Endometrial microvascular endothelial cells (primary cell): ENCODE measurements around the gene MXD4. TPM values are rescaled to one million over a fixed set of nuclear protein-coding genes. Genes with fewer than 3 reads are reported as not detected.

Source experiments
- in situ Hi-C: cut with HindIII; loops from 2 replicates; pipeline ENCODE4 v1.10.0; 2017; ENCODE audit warnings: low sequenced_read_pairs, low pct_unique_long_range_greater_than_20kb; ENCODE audit errors: inconsistent ontology term
- total RNA-seq: library from RNA; depleted of rRNA; stranded (reverse); fragments of >200 nt; gene quantifications from one replicate; pipeline ENCODE4 v1.2.3, GENCODE V29; 2015; ENCODE audit errors: inconsistent ontology term

The MXD4 gene
- 77.6 TPM for total RNA-seq

GRCh38 chr4:2261853-2262144, at the start of gene MXD4:
Gene MXD4, minus strand, starts transcription at chr4:2262109. Its CDS starts 129 bp downstream, at chr4:2261980.
- in situ Hi-C loops = no loop called here

- in situ Hi-C loops = no loop called here
These were observed 45.0 kb upstream of the MXD4 start for GRCh38 chr4:2306773-2307410.

DNA sequence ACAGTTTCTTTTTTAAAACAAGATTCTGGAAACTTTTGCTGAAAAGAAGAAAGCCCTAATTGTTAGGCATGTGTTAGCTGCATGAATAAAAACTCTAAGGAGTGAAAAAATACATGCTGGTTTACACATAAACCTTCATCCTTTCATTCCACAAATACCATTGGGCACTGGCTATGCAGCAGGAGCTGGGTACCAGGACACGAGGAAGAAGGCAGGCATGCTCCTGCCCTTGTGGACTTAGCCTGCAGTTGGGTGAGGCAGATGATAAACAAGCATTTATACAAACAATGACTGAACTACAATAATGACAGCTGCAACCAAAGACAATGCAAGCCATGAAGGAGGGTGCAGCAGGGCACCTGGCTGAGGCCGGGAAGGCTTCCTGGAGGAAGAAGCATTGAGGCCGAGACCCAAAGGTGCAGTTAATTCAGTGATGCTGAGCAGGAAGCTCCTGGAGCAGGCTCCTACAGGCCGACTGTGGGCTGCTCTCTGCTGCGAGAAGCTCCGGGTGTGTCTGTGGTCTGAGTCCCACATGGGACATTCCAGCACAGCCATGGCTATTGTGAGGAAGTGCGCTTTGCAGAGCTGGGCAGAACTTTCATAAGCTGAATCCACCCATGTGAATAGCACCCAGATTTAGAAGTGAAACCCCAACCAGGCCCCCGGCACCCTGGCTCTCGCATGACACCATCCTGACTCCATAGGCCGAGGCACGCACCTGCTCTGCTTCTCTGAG, 44.0 kb upstream of the MXD4 start:
- in situ Hi-C loops = no loop called here

DNA sequence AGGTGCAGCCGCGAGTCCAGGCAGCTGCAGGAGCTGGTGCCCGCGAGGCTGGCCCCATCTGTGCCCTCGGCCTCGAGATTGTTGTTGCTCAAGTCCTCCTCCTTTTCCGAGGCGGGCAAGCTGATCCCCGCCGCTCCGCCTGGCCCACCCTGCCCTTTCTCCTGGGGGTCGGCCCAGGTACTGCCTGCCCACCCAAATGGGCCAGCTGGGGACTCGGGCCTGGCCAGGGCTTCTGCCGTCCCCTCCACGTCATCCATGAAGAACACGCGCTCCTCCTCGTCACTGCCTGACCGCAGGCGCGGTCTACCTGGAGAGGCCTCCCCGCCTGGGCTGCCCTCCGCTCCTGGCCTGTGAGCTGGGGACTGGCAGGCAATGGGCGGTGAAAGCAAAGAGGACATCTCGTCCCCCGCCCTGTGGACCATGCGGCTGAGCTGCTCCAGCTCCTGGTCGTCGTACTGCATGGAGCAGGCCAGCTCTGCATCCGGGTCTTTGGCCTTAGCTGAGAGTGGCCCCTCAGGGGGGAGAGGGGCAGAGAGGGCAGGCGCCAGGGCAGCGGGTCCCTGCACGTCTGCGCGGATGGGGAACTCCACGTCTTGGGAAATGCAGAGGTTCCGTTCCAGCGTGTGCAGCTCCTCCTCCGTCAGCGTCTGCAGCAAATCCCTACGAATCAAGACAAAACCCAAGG, 43.1 kb upstream of the MXD4 start:
- in situ Hi-C loops = no loop called here

GRCh38 chr4:2304321-2304876, 42.5 kb upstream of the MXD4 start:
- in situ Hi-C loops = no loop called here

DNA sequence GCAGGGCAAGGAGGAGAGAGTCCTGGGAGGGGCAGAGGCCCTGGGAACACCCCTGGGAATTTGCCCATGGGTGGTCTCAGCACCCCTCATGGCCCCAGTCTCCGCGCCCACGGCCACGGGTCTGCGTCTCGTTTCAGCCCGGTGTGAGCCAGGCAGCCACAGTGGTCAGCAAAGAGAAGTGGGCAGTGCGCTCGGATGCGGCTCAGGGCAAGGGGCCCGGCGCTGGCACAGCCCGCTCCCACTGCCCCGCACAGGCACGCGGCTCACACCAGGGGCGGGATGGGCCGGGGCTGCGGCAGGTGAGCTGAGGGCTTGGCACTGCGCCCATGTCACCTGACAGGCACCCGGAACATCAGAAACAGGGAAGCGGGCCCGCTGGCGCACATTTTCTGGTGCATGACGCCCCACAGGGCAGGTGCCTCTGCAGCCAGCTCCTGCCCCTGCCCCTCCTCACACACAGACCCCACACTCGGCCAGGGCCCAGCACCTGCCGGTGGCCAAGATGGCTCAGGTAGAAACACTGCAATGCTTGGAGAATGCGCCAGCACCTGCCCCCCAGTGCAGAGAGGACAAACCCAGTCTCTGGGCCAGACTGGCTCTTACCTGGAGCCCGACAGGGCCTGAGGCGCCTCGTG, 41.9 kb upstream of the MXD4 start:
- in situ Hi-C loops = no loop called here

GRCh38 chr4:2303121-2303685, 41.3 kb upstream of the MXD4 start:
- in situ Hi-C loops = no loop called here

DNA sequence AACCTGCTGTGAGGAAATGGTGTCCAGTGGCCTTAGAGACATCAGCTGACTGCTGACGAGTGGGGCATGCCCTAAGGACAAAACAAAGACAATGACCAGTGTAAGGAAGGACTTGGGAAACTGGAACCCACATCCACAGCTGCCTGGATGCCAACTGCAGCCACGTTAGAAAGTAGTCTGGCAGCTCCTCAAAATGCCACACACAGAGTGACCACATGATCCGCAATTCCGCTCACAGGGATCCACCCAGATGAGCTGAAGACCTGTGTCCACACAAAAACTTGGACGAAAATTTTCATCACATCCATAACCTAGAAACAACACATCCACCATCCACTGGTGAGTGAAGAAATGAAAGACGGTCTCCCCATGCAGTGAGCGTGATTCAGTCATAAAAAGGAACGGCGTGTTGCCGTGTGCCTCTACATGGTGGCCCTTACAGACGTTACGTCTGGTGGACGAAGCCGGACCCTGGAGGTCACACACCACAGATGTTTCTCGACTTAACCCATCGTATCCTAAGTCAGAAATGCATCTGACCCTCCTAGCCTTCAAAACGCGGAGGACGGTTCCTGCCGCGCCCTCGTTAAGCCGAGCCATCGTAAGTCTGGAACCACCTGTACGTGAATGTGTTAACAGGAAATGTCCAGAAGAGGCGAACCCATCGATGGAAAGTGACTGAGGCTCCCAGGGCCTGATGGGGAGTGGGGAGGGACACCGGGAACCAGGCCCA, 40.6 kb upstream of the MXD4 start:
- in situ Hi-C loops = no loop called here

DNA sequence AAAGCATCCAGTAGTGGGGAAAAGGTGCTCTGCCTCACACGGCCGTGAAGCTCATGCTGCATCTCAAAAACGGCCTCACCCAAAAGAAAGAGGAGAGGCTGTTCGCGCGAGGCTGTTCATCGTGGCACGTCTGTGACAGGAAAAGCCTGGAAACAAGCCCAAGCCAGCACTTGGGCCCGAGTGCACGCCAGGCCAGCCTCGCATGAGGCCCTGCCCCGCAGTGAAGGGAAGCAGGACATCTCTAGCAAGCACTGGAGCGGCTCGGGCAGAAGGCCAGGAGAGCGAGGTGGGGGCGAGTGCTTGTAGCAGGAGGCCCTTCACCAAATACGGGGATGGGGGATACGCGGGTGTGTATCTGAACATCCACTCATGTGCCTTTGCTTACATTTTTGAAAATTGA, 39.9 kb upstream of the MXD4 start:
- in situ Hi-C loops = no loop called here

- in situ Hi-C loops = no loop called here
These were observed 39.3 kb upstream of the MXD4 start for GRCh38 chr4:2301225-2301642.

GRCh38 chr4:2300431-2301224, 38.7 kb upstream of the MXD4 start:
- in situ Hi-C loops = no loop called here

- in situ Hi-C loops = no loop called here
These were observed 37.9 kb upstream of the MXD4 start for GRCh38 chr4:2299794-2300193.

DNA sequence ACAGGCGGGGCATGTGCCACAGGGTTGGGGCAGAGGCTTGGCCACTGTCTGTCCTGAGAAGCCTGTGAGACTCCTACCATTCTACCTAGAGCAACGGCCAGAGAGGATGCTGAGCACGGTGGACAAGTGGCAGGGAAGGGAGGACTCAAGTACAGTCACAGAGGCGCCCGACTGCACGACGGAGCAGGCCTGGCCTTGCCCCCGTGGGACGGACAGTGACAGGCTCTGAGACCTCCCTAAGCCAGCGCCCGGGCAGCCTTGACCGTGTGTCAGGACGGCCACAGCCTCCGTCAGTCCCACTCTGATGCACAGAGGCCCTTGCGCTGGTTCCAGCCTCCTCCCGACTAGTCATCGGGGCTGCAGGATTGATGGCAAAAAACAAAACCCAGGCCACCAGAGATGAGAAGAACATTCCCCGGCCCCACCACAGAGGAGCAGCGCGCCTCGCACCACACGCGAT, 36.7 kb upstream of the MXD4 start:
- in situ Hi-C loops = no loop called here

DNA sequence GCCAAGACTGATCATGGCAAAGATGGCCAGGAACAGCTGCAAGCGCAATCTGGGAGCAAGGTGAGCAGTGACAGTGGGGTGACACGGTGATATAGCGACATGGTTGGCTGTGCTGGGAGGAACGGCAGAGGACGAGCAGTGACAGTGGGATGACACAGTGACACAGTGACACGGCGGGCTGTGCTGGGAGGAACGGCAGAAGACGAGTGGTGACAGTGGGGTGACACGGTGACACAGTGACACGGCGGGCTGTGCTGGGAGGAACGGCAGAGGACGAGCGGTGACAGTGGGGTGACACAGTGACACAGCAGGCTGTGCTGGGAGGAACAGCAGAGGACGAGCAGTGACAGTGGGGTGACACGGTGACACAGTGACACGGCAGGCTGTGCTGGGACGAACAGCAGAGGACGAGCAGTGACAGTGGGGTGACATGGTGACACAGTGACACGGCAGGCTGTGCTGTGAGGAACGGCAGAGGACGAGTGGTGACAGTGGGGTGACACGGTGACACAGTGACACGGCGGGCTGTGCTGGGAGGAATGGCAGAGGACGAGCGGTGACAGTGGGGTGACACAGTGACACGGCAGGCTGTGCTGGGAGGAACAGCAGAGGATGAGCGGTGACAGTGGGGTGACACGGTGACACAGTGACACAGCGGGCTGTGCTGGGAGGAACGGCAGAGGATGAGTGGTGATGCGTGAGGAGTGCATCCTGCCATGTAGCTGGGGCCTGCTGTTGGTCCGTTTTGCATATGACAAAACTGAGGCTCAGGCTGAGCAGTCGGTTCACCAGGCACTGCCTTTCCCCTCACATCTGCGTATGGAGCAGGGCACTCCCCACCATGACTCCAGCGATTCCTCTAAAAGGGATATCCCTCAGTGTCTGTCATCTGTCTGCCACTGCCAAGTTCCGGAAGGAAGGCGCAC, 36.0 kb upstream of the MXD4 start:
- in situ Hi-C loops = no loop called here

GRCh38 chr4:2296631-2297601, 35.0 kb upstream of the MXD4 start:
- in situ Hi-C loops = no loop called here
